Peyer's patch (tissue), 4 donors: Measurements from ENCODE around the gene KLHL29. TPM values are rescaled to one million over a fixed set of nuclear protein-coding genes. Genes with fewer than 3 reads are reported as not detected.

Experiments
- DNase-seq, 3 donors: peaks; one replicate each; pipeline ENCODE4 v3.0.0-alpha.2; 2017 to 2019
- H3K27ac ChIP-seq, 4 donors: fragments of 200-600 bp; sonication (generic); one replicate each; pipeline ENCODE4 v1.5.1; 2016 to 2019
- H3K27me3 ChIP-seq, 2 donors: fragments of 200-600 bp; sonication (generic); one replicate each; pipeline ENCODE4 v1.5.1; 2019
- H3K36me3 ChIP-seq, 3 donors: fragments of 200-600 bp; sonication (generic); one replicate each; pipeline ENCODE4 v1.5.1; 2016 to 2019
- H3K4me1 ChIP-seq, 4 donors: fragments of 200-600 bp; sonication (generic); one replicate each; pipeline ENCODE4 v1.5.1; 2016 to 2019
- H3K4me3 ChIP-seq, 4 donors: fragments of 200-600 bp; sonication (generic); 1 replicate in 3 of 4; 2 replicates in 1 of 4; pipeline ENCODE4 v1.5.1; 2016 to 2019; ENCODE audit warnings: mild to moderate bottlenecking in 1 of 4
- H3K9me3 ChIP-seq, 4 donors: fragments of 200-600 bp; sonication (generic); one replicate each; pipeline ENCODE4 v1.5.1; 2016 to 2019; ENCODE audit warnings: mild to moderate bottlenecking in 1 of 4
- POLR2A ChIP-seq, 2 donors: fragments of 450-650 bp; IDR thresholded peaks; one replicate each; pipeline ENCODE4 v1.5.1; 2017; ENCODE audit warnings: antibody characterized with exemption in 2 of 2, mild to moderate bottlenecking in 2 of 2, moderate library complexity in 2 of 2
- total RNA-seq, 4 donors: library from RNA; depleted of rRNA; stranded (reverse); fragments of >200 nt; gene quantifications; one replicate each; pipeline ENCODE4 v1.1.0, GENCODE V29; 2016
- TF ChIP-seq, protein P1 (sequence below), 6 experiments: fragments of 450-650 bp in 4 of 6; fragments of 200-600 bp in 2 of 6; sonication (generic) in 1 of 6; IDR thresholded peaks; one replicate each; pipeline ENCODE4 v1.5.1; 2017 to 2019; ENCODE audit warnings: antibody characterized with exemption in 6 of 6, mild to moderate bottlenecking in 3 of 6, moderate library complexity in 1 of 6

Gene KLHL29
- total RNA-seq, 4 donors from 2014 or later, result 1.1 to 18.2 (median 5.0) TPM

- H3K4me3 ChIP-seq, result no peak overlapping the region
These were observed 92.4 kb downstream of the KLHL29 start for GRCh38 chr2:23477392-23477791.

DNA sequence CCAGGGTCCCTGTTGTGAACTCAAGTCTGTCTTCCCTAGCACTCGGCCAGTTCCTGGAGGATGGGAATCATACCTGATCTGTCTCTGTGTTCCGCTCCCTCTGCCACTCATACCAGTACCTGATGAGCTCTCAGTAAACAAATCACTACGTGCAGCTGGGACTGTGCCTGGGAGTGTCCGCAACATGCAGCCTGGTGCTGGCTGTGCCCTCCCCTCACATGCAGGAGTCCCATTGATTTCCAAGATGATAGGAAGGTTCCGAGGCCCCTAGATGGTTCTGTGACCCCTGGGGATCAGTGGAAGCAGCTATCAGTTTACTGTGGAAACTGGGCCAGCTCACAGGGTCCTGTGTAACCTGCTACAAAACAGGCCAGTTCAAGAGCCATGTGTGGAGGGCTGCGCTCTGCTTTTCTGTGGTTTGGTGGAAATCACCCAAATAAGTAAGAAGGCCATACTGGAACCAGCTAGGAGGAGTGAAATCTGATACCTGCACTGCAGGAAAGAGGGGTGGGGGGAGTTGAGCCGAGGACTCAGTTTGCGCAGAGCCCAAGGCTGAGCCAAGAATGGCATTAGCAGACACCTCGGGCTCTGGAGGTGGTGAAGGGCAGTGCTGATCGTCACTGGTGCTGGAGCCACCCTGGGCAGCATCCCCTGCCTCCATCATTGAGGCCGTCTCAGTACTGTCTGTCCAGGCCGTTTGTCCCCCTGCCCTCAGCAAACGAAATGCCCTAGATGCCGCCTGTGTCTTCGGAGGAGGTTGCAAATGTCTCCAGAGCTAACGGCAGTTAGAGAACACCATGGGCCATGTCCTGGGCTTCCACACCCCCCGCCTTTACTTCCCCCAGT, 93.3 kb downstream of the KLHL29 start:
- H3K36me3 ChIP-seq, result no peaks in the 10 kb centered on the region
- H3K4me1 ChIP-seq, result no peaks in the 10 kb centered on the region
- no peaks in the 10 kb centered on the region for H3K27me3 ChIP-seq
- DNase-seq, result peak in 1 of 3 donors; percentile 26
- no peaks in the 10 kb centered on the region for H3K9me3 ChIP-seq
- no peak overlapping the region for H3K4me3 ChIP-seq
- H3K27ac ChIP-seq, result no peak overlapping the region
- TF ChIP-seq, protein P1, sequence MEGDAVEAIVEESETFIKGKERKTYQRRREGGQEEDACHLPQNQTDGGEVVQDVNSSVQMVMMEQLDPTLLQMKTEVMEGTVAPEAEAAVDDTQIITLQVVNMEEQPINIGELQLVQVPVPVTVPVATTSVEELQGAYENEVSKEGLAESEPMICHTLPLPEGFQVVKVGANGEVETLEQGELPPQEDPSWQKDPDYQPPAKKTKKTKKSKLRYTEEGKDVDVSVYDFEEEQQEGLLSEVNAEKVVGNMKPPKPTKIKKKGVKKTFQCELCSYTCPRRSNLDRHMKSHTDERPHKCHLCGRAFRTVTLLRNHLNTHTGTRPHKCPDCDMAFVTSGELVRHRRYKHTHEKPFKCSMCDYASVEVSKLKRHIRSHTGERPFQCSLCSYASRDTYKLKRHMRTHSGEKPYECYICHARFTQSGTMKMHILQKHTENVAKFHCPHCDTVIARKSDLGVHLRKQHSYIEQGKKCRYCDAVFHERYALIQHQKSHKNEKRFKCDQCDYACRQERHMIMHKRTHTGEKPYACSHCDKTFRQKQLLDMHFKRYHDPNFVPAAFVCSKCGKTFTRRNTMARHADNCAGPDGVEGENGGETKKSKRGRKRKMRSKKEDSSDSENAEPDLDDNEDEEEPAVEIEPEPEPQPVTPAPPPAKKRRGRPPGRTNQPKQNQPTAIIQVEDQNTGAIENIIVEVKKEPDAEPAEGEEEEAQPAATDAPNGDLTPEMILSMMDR (IDR thresholded peaks at IDR 0.05), result no peak
- no peak for TF ChIP-seq POLR2A (IDR thresholded peaks at IDR 0.05)

More at GRCh38 chr2:23477392-23477791, 92.4 kb downstream of the KLHL29 start:
- peak in 1 of 3 donors; percentile 23 for DNase-seq
- H3K27ac ChIP-seq, result no peak overlapping the region
- H3K9me3 ChIP-seq, result no peaks in the 10 kb centered on the region
- H3K27me3 ChIP-seq, result no peaks in the 10 kb centered on the region
- TF ChIP-seq POLR2A (IDR thresholded peaks at IDR 0.05), result no peak
- TF ChIP-seq, protein P1 (IDR thresholded peaks at IDR 0.05), result no peak
- H3K36me3 ChIP-seq, result no peaks in the 10 kb centered on the region
- H3K4me1 ChIP-seq, result no peaks in the 10 kb centered on the region

- Histone ChIP-seq H3K9me3 (no peaks in the 10 kb centered on the region), H3K4me3 (no peak overlapping the region), H3K36me3 (no peaks in the 10 kb centered on the region), H3K27ac (no peak overlapping the region), H3K4me1 (no peaks in the 10 kb centered on the region), H3K27me3 (no peaks in the 10 kb centered on the region)
- TF ChIP-seq POLR2A (IDR thresholded peaks at IDR 0.05), result no peak
- TF ChIP-seq, protein P1 (IDR thresholded peaks at IDR 0.05), result no peak
- DNase-seq, result peak in 1 of 3 donors; percentile 30
These were observed 94.1 kb downstream of the KLHL29 start for GRCh38 chr2:23478933-23479683.

GRCh38 chr2:23480957-23481797, 96.2 kb downstream of the KLHL29 start:
- DNase-seq, result peak in 1 of 3 donors; percentile 19
- H3K27ac ChIP-seq, result peak overlapping the region in 1 of 4 donors; percentile 58
- H3K4me1 ChIP-seq, result no peaks in the 10 kb centered on the region
- TF ChIP-seq, protein P1 (IDR thresholded peaks at IDR 0.05), result no peak
- no peak for TF ChIP-seq POLR2A (IDR thresholded peaks at IDR 0.05)
- no peaks in the 10 kb centered on the region for H3K36me3 ChIP-seq
- H3K9me3 ChIP-seq, result no peaks in the 10 kb centered on the region
- H3K27me3 ChIP-seq, result no peaks in the 10 kb centered on the region
- H3K4me3 ChIP-seq, result no peak overlapping the region

GRCh38 chr2:23482188-23482587, 97.2 kb downstream of the KLHL29 start:
- Histone ChIP-seq H3K27me3 (no peaks in the 10 kb centered on the region), H3K9me3 (no peaks in the 10 kb centered on the region), H3K27ac (no peak overlapping the region), H3K4me3 (no peak overlapping the region), H3K4me1 (no peaks in the 10 kb centered on the region), H3K36me3 (no peaks in the 10 kb centered on the region)
- TF ChIP-seq, protein P1 (IDR thresholded peaks at IDR 0.05), result no peak
- TF ChIP-seq POLR2A (IDR thresholded peaks at IDR 0.05), result no peak
- peak in 1 of 3 donors; percentile 30 for DNase-seq
